Esophagus squamous epithelium (tissue), 4 donors: ENCODE data around the gene CCDC102B.

Experiments
- POLR2A ChIP-seq, 4 donors: fragments of 450-650 bp; IDR thresholded peaks; one replicate each; pipeline ENCODE4 v1.6.1; 2017; ENCODE audit warnings: antibody characterized with exemption in 4 of 4, mild to moderate bottlenecking in 4 of 4, moderate library complexity in 3 of 4
- TF ChIP-seq, protein P1 (sequence below), 6 experiments: fragments of 450-650 bp in 4 of 6; fragments of 200-600 bp in 2 of 6; sonication (generic) in 2 of 6; IDR thresholded peaks; one replicate each; pipeline ENCODE4 v1.5.1; 2016 to 2019; ENCODE audit warnings: antibody characterized with exemption in 6 of 6, mild to moderate bottlenecking in 4 of 6, moderate library complexity in 4 of 6

DNA sequence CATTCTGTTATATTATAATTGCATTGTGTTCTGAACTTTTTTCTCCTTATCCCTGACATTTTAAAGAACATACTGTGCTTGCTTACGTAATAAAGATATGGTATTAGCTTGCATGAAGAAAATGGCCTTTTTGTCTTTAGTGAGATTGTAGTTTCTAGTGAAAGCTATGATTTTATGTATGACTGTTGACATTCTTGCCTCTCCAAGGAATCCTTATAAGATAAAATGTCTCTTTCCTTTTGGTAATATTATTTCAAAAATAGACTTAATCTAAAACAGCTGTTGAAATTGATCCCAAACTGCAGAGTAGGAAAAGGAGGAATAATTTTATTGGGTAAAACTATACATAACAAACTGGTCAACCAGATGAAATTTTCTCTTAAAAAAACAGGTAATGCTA lies 40.8 kb upstream of the CCDC102B start:
- no peak for TF ChIP-seq POLR2A (IDR thresholded peaks at IDR 0.05)
- TF ChIP-seq, protein P1, sequence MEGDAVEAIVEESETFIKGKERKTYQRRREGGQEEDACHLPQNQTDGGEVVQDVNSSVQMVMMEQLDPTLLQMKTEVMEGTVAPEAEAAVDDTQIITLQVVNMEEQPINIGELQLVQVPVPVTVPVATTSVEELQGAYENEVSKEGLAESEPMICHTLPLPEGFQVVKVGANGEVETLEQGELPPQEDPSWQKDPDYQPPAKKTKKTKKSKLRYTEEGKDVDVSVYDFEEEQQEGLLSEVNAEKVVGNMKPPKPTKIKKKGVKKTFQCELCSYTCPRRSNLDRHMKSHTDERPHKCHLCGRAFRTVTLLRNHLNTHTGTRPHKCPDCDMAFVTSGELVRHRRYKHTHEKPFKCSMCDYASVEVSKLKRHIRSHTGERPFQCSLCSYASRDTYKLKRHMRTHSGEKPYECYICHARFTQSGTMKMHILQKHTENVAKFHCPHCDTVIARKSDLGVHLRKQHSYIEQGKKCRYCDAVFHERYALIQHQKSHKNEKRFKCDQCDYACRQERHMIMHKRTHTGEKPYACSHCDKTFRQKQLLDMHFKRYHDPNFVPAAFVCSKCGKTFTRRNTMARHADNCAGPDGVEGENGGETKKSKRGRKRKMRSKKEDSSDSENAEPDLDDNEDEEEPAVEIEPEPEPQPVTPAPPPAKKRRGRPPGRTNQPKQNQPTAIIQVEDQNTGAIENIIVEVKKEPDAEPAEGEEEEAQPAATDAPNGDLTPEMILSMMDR (IDR thresholded peaks at IDR 0.05) = no peak
